ENCODE measurements around the gene IER3. TPM values are rescaled to one million over a fixed set of nuclear protein-coding genes. Genes with fewer than 3 reads are reported as not detected.

IER3 gene
- total and polyA plus RNA-seq, 2 of the 13 experiments (the other 11 are each of a cell fraction or from before 2014, with no cell fraction given): 51.1 to 131 TPM

DNA sequence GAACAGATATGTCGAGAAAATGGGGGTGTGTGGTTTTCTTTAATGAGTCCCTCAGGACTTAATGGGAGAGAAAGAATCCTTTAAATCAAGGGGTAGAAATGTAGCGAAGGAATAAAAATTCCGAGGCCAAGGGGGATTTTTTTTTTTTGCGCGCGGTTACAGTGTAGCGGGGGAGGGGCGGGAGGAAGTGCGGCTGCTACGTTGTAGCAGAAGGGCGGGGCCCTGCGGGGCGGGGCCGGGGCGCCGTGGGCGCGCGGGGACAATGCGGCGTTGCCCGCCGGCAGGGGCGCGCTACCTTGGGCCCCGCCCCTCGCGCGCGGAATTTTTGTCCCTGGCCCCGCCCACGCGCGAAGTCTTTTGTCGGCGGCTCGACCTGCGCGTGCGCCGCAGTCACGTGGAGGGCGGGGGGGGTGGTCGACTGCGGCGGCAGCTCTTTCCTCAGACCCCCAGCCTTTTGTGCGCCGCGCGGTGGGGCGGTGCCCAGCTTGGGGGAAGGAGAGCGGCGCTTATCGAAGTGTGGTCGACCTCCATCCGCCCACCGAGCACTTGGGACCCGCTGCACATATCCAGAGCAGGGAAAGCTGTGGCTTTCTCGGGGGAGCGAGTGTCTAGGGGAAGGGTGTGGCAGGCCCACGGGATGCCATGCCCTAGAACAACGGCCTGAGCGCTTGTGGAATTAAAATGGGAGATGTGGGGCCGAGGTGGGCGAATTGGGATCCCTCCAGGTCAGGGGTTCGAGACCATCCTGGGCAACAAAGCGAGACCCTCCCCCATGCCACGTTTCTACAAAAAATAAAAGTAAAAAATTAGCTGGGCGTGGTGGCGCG is 22.9 kb downstream of the IER3 start (continued):
- TF ChIP-seq, protein P1, sequence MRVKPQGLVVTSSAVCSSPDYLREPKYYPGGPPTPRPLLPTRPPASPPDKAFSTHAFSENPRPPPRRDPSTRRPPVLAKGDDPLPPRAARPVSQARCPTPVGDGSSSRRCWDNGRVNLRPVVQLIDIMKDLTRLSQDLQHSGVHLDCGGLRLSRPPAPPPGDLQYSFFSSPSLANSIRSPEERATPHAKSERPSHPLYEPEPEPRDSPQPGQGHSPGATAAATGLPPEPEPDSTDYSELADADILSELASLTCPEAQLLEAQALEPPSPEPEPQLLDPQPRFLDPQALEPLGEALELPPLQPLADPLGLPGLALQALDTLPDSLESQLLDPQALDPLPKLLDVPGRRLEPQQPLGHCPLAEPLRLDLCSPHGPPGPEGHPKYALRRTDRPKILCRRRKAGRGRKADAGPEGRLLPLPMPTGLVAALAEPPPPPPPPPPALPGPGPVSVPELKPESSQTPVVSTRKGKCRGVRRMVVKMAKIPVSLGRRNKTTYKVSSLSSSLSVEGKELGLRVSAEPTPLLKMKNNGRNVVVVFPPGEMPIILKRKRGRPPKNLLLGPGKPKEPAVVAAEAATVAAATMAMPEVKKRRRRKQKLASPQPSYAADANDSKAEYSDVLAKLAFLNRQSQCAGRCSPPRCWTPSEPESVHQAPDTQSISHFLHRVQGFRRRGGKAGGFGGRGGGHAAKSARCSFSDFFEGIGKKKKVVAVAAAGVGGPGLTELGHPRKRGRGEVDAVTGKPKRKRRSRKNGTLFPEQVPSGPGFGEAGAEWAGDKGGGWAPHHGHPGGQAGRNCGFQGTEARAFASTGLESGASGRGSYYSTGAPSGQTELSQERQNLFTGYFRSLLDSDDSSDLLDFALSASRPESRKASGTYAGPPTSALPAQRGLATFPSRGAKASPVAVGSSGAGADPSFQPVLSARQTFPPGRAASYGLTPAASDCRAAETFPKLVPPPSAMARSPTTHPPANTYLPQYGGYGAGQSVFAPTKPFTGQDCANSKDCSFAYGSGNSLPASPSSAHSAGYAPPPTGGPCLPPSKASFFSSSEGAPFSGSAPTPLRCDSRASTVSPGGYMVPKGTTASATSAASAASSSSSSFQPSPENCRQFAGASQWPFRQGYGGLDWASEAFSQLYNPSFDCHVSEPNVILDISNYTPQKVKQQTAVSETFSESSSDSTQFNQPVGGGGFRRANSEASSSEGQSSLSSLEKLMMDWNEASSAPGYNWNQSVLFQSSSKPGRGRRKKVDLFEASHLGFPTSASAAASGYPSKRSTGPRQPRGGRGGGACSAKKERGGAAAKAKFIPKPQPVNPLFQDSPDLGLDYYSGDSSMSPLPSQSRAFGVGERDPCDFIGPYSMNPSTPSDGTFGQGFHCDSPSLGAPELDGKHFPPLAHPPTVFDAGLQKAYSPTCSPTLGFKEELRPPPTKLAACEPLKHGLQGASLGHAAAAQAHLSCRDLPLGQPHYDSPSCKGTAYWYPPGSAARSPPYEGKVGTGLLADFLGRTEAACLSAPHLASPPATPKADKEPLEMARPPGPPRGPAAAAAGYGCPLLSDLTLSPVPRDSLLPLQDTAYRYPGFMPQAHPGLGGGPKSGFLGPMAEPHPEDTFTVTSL (CRISPR knock-in tag; IDR thresholded peaks at IDR 0.05; ENCODE audit: borderline replicate concordance): no peak
- TF ChIP-seq ZFP62 (CRISPR knock-in tag; IDR thresholded peaks at IDR 0.05) (no peak), RFX5 (IDR thresholded peaks at IDR 0.05; ENCODE audit: low read depth, low read length) (no peak), AHR (CRISPR knock-in tag; IDR thresholded peaks at IDR 0.05) (peak; percentile 64; the same call in 1 of the 2 replicates), IRX3 (CRISPR knock-in tag; IDR thresholded peaks at IDR 0.05; ENCODE audit: borderline replicate concordance, low read depth) (no peak), ZNF484 (CRISPR knock-in tag; IDR thresholded peaks at IDR 0.05; ENCODE audit: borderline replicate concordance, low read depth) (no peak; the same call in 1 of the 2 replicates), ZBTB20 (CRISPR knock-in tag; IDR thresholded peaks at IDR 0.05; ENCODE audit: borderline replicate concordance, low read depth) (no peak), ZNF33A (CRISPR knock-in tag; IDR thresholded peaks at IDR 0.05; ENCODE audit: borderline replicate concordance) (no peak), GATAD2A (CRISPR knock-in tag; IDR thresholded peaks at IDR 0.05) (peak; percentile 26; the same call in 1 of the 2 replicates), REPIN1 (CRISPR knock-in tag; IDR thresholded peaks at IDR 0.05; ENCODE audit: borderline replicate concordance, low read depth) (peak; percentile 73), ZKSCAN5 (CRISPR knock-in tag; IDR thresholded peaks at IDR 0.05) (no peak), MAFF (IDR thresholded peaks at IDR 0.05; ENCODE audit: low read depth, low read length) (no peak), ZNF24 (IDR thresholded peaks at IDR 0.05) (no peak)
- TF ChIP-seq, protein P2, sequence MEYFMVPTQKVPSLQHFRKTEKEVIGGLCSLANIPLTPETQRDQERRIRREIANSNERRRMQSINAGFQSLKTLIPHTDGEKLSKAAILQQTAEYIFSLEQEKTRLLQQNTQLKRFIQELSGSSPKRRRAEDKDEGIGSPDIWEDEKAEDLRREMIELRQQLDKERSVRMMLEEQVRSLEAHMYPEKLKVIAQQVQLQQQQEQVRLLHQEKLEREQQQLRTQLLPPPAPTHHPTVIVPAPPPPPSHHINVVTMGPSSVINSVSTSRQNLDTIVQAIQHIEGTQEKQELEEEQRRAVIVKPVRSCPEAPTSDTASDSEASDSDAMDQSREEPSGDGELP (IDR thresholded peaks at IDR 0.05; ENCODE audit: borderline replicate concordance, low read depth): no peak
- TF ChIP-seq, protein P3, sequence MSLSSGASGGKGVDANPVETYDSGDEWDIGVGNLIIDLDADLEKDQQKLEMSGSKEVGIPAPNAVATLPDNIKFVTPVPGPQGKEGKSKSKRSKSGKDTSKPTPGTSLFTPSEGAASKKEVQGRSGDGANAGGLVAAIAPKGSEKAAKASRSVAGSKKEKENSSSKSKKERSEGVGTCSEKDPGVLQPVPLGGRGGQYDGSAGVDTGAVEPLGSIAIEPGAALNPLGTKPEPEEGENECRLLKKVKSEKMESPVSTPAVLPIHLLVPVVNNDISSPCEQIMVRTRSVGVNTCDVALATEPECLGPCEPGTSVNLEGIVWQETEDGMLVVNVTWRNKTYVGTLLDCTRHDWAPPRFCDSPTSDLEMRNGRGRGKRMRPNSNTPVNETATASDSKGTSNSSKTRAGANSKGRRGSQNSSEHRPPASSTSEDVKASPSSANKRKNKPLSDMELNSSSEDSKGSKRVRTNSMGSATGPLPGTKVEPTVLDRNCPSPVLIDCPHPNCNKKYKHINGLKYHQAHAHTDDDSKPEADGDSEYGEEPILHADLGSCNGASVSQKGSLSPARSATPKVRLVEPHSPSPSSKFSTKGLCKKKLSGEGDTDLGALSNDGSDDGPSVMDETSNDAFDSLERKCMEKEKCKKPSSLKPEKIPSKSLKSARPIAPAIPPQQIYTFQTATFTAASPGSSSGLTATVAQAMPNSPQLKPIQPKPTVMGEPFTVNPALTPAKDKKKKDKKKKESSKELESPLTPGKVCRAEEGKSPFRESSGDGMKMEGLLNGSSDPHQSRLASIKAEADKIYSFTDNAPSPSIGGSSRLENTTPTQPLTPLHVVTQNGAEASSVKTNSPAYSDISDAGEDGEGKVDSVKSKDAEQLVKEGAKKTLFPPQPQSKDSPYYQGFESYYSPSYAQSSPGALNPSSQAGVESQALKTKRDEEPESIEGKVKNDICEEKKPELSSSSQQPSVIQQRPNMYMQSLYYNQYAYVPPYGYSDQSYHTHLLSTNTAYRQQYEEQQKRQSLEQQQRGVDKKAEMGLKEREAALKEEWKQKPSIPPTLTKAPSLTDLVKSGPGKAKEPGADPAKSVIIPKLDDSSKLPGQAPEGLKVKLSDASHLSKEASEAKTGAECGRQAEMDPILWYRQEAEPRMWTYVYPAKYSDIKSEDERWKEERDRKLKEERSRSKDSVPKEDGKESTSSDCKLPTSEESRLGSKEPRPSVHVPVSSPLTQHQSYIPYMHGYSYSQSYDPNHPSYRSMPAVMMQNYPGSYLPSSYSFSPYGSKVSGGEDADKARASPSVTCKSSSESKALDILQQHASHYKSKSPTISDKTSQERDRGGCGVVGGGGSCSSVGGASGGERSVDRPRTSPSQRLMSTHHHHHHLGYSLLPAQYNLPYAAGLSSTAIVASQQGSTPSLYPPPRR (CRISPR knock-in tag; IDR thresholded peaks at IDR 0.05; ENCODE audit: borderline replicate concordance): 0 out of 2 replicates have a peak, but pooled peaks have one; percentile 27
